ENCODE data around the gene TIAM1.

The TIAM1 gene

GRCh38 chr21:31293986-31294385, 50.1 kb downstream of the TIAM1 start:
- Histone ChIP-seq H3K4me3 (ENCODE audit: insufficient read depth, low read length, poor library complexity, severe bottlenecking) (no peak overlapping the region), H3K4me2 (ENCODE audit: low read depth, low read length, poor library complexity, severe bottlenecking) (no peak overlapping the region), H3K36me3 (ENCODE audit: low read length) (no peaks in the 10 kb centered on the region), H3F3A (ENCODE audit: insufficient read depth) (no peaks in the 10 kb centered on the region), H3K79me2 (ENCODE audit: insufficient read depth, low read length) (0 out of 2 replicates have a peak, but pooled peaks cover 5% of the 10 kb centered on the region), H3K9me3 (ENCODE audit: insufficient read depth, low read length) (no peaks in the 10 kb centered on the region; the same call in 1 of the 2 replicates), H3K9me2 (replicated peaks; ENCODE audit: insufficient read depth, low read length) (no peaks in the 10 kb centered on the region), H3K27me3 (ENCODE audit: low read length) (no peaks in the 10 kb centered on the region), H4K20me1 (ENCODE audit: low read depth, low read length) (no peaks in the 10 kb centered on the region), H2AFZ (ENCODE audit: low read depth, low read length, severe bottlenecking) (no peak overlapping the region), H3K9ac (ENCODE audit: low read length) (no peak overlapping the region), H3K27ac (ENCODE audit: low read depth, low read length) (no peak overlapping the region)
- no peak for TF ChIP-seq EZH2phosphoT487 (conservative IDR thresholded peaks at IDR 0.05; ENCODE audit: low read length)
- no peak for TF ChIP-seq CTCF (IDR thresholded peaks at IDR 0.05; ENCODE audit: insufficient read depth, low read length, poor library complexity, severe bottlenecking)

DNA sequence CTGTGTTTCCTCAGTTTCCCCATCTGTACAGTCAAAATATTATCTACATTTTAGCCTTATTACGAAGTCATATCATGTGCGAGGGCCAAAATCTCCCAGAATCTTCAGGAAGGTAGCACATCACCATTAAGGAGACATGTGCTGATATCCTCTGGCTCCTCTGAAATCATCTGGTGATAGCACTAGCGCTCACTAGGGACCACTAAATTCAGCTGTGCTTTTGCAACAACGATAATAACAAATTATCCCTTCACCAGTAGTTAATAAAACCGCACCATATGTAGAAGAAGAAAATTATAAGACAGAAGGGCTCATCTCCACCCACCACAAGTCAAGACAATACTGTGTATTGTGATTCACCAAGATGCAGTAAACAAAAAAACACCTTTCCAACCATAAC, 53.3 kb downstream of the TIAM1 start:
- Histone ChIP-seq H3K27me3 (ENCODE audit: low read length) (no peaks in the 10 kb centered on the region), H2AFZ (ENCODE audit: low read depth, low read length, severe bottlenecking) (no peak overlapping the region), H4K20me1 (ENCODE audit: low read depth, low read length) (no peaks in the 10 kb centered on the region), H3K4me2 (ENCODE audit: low read depth, low read length, poor library complexity, severe bottlenecking) (no peak overlapping the region), H3K27ac (ENCODE audit: low read depth, low read length) (no peak overlapping the region), H3F3A (ENCODE audit: insufficient read depth) (no peaks in the 10 kb centered on the region), H3K79me2 (ENCODE audit: insufficient read depth, low read length) (0 out of 2 replicates have a peak, but pooled peaks cover 5% of the 10 kb centered on the region), H3K9me3 (ENCODE audit: insufficient read depth, low read length) (no peaks in the 10 kb centered on the region; the same call in 1 of the 2 replicates), H3K9me2 (replicated peaks; ENCODE audit: insufficient read depth, low read length) (no peaks in the 10 kb centered on the region), H3K9ac (ENCODE audit: low read length) (no peak overlapping the region), H3K4me3 (ENCODE audit: insufficient read depth, low read length, poor library complexity, severe bottlenecking) (no peak overlapping the region), H3K36me3 (ENCODE audit: low read length) (no peaks in the 10 kb centered on the region)
- no peak for TF ChIP-seq EZH2phosphoT487 (conservative IDR thresholded peaks at IDR 0.05; ENCODE audit: low read length)
- no peak for TF ChIP-seq CTCF (IDR thresholded peaks at IDR 0.05; ENCODE audit: insufficient read depth, low read length, poor library complexity, severe bottlenecking)

DNA sequence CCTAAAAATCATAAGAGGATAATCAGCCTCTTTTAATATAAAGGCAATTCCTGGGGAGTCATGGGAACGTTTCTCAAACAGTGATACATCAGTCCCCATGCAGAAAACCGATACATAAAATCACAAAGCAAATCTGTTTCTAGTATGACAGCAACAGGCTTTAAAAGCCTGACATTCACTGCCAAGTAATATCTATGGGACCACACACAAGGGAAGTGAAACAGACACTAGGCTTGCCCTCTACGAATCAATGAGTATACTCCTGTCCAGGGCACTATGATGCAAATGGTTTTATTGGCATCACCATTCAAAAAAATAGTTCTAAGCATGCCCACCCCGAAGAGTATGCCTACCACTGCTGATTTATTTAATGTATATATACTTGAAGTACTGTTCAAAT, 54.4 kb downstream of the TIAM1 start:
- no peaks in the 10 kb centered on the region for H3F3A ChIP-seq (ENCODE audit: insufficient read depth)
- no peak overlapping the region for H2AFZ ChIP-seq (ENCODE audit: low read depth, low read length, severe bottlenecking)
- no peak overlapping the region for H3K4me2 ChIP-seq (ENCODE audit: low read depth, low read length, poor library complexity, severe bottlenecking)
- no peak for TF ChIP-seq EZH2phosphoT487 (conservative IDR thresholded peaks at IDR 0.05; ENCODE audit: low read length)
- TF ChIP-seq CTCF (IDR thresholded peaks at IDR 0.05; ENCODE audit: insufficient read depth, low read length, poor library complexity, severe bottlenecking): no peak
- H3K9me3 ChIP-seq (ENCODE audit: insufficient read depth, low read length): no peaks in the 10 kb centered on the region; the same call in 1 of the 2 replicates
- H3K4me3 ChIP-seq (ENCODE audit: insufficient read depth, low read length, poor library complexity, severe bottlenecking): no peak overlapping the region
- H3K27me3 ChIP-seq (ENCODE audit: low read length): no peaks in the 10 kb centered on the region
- 0 out of 2 replicates have a peak, but pooled peaks cover 5% of the 10 kb centered on the region for H3K79me2 ChIP-seq (ENCODE audit: insufficient read depth, low read length)
- H4K20me1 ChIP-seq (ENCODE audit: low read depth, low read length): no peaks in the 10 kb centered on the region
- H3K36me3 ChIP-seq (ENCODE audit: low read length): no peaks in the 10 kb centered on the region
- no peak overlapping the region for H3K9ac ChIP-seq (ENCODE audit: low read length)
- no peak overlapping the region for H3K27ac ChIP-seq (ENCODE audit: low read depth, low read length)
- H3K9me2 ChIP-seq (replicated peaks; ENCODE audit: insufficient read depth, low read length): no peaks in the 10 kb centered on the region

Measured in SU-DHL-6 (cell line).